WI38 (cell line): Measurements from ENCODE around the gene SREBF1.

Experiments
- H3K4me3 ChIP-seq: 2 replicates; pipeline ENCODE4 v1.5.1; 2011; ENCODE audit warnings: low read depth, mild to moderate bottlenecking, control low read depth, low read length
- TF ChIP-seq, protein P1 (sequence below): IDR thresholded peaks from 2 replicates; pipeline ENCODE4 v1.5.1; 2012; ENCODE audit warnings: low read depth, mild to moderate bottlenecking, control low read depth, low read length

The SREBF1 gene

DNA sequence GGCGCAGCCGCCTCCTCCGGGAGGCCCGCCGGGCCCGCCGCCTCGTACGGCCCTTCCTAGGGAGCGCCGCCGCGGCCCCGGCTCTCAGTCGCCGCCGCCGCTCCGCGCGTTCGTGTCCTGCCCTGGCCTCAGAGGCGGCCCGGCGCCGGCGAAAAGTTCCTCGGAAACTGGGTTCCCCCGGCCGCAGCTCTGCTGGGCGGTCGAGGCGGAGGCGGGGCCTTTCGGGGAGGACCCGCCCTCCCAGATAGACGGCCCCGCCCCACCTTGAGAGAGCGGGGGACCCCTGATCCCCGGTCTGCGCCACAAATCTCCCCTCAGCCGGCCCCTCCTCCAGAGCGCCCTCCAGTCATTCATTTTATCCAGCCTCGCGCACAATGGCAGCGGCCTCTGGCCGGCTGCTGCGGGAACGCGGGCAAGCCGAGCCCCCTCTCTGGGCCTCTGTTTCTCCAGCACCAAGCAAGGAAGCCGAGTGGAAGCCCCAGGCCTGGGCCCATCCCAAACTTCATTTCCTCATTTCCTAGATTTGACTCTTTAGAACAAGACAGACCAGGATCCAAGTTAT lies at the start of gene SREBF1:
TSS of gene SREBF1 (minus strand) at position 169 of the 562 bp plus-strand sequence. CDS start 169 bp downstream, outside the sequence.
- peak within 1 kb of the TSS; percentile 77 for H3K4me3 ChIP-seq
- TF ChIP-seq, protein P1, sequence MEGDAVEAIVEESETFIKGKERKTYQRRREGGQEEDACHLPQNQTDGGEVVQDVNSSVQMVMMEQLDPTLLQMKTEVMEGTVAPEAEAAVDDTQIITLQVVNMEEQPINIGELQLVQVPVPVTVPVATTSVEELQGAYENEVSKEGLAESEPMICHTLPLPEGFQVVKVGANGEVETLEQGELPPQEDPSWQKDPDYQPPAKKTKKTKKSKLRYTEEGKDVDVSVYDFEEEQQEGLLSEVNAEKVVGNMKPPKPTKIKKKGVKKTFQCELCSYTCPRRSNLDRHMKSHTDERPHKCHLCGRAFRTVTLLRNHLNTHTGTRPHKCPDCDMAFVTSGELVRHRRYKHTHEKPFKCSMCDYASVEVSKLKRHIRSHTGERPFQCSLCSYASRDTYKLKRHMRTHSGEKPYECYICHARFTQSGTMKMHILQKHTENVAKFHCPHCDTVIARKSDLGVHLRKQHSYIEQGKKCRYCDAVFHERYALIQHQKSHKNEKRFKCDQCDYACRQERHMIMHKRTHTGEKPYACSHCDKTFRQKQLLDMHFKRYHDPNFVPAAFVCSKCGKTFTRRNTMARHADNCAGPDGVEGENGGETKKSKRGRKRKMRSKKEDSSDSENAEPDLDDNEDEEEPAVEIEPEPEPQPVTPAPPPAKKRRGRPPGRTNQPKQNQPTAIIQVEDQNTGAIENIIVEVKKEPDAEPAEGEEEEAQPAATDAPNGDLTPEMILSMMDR: no peak

DNA sequence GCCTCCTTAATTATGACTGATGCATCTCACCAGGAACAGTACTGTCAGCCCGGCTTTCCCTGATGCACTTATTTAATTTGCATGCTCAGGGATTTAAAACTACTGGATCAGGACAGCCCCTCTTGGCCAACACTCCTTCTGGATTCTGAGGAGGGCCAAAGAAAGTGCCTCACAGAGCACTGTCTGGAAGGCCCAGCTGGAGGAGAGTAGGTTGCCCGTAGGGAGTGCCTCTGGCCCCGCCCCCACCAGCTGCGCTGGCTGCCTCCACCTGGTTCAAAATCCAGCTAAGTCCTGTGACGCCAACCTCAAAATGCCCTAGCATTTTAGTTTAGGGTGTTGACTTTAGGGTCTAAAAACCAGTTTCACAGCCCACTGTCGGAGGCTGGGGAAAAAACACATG lies 49.4 kb upstream of the SREBF1 start:
- H3K4me3 ChIP-seq: no peak overlapping the region
- TF ChIP-seq, protein P1: no peak

DNA sequence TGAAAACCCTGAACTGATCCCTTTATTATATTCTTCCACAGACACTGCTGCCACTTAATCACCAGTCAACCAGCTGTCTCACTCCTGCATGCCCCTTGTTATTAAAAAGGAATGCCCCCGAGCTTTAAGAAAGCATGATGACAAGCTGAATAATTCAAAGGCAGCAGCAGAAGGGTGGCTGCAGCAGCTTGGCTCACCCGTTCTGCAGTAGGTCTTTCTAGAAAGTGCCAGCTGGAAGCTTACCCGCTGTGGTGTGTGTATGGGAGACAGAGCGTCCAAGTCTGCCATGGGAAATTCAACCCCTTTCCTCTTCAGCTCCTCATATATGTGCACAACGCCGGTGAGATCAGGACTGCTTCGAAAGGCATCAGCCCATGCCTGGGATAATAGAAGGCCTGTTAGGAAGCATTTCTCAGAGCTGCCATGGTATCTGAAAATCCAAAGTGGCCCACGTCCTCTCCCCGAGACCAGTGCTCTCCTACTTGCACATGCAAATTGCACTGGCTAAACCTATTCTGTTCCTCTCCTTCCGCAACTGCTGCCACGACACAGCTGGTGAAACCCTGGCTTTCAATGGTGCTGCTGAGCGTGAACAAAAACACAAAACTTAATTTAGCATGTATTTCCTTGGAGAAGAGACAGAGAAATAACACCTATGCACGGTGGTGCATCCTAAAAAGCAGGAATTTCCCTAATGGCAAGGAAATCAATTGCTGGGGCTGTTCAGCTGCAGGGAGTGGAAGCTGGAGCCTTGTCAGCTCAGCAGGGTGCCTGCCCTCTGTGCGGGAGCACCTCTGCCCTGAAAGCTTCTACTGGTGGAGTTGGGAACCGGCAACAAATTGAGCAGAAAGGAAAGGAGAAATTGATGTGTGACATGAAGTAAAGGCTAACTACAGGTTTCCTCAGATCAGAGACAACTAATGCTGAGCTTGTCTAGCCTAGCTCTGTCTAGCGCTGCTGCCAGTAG lies 47.9 kb upstream of the SREBF1 start:
- no peak overlapping the region for H3K4me3 ChIP-seq
- TF ChIP-seq, protein P1: no peak

DNA sequence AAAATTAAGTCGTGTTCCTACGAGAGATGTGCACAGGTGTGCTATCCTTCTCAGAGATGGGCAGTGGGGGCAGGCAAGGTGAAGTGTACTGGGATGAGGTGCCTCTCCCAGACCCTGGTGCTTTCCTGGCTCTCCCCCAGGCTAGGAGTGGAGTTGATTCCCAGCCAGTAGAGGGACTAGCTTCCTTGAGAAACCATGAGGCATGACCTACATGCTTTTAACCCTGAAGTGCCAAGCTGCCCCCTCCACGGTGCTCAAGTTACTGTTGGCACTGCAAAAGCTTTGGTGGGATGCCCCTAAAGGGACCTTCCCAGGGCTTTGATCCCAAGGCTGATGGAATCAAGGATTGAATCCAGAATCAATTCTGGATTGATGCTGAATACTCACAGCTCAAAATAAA lies 47.0 kb upstream of the SREBF1 start:
- H3K4me3 ChIP-seq: no peak overlapping the region
- TF ChIP-seq, protein P1: no peak

DNA sequence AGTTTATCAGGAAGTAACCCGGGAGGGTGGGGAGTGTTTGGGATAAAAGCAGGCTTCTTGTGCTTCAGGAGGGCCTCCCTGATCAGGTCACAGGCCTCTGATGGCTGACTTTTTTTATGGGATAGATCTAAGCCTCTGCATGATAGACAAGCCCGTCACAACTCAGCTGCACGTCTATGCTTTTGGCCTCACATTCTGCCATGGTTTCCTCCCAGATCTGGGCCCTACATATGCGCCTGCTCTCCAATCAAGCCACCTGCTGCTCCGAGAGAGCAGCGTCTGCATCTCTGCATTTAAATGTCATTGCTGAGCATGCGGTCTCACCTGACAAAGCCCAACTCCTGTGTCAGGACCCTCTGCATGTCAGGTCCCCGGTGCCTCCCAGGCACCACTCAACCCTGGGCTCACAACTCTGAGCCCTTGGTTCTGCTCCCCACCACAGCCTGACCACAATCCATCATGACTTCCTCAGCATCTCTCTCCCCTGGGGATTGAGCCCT lies 45.3 kb upstream of the SREBF1 start:
- TF ChIP-seq, protein P1: no peak
- no peak overlapping the region for H3K4me3 ChIP-seq

DNA sequence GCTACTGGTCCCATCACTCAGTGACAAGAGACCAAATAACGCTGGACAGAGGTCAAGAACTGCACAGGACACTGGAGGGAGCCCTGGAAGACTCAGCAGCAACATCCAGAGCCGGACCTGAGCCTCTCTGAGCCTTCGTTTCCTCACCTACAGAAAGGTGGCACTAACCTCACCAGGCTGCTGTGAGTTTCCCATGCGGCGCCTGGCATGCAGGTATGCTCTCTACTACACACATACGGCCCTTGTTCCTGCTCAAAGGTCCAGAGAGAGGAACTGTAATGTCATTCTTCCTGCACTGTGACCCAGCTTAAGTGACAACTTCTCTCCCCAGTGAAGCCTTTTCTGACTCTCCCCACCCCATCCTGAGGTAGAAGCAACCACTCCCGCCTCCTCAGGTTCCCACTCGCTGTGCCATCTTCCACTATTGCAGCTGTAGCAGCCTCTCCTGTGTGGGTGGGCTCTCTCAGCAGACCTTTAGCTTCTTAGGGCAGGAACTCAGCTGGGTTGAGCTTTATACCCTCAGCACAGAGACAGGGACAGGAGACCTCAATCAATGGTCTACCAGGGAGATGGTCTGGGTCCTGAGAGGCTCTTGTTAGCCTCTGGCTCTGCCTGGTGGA lies 43.9 kb upstream of the SREBF1 start:
- TF ChIP-seq, protein P1: no peak
- no peak overlapping the region for H3K4me3 ChIP-seq
